ENCODE results near the gene MGAM2. TPM values are rescaled to one million over a fixed set of nuclear protein-coding genes. Genes with fewer than 3 reads are reported as not detected.

The MGAM2 gene
- total RNA-seq: not detected in 2 replicates

DNA sequence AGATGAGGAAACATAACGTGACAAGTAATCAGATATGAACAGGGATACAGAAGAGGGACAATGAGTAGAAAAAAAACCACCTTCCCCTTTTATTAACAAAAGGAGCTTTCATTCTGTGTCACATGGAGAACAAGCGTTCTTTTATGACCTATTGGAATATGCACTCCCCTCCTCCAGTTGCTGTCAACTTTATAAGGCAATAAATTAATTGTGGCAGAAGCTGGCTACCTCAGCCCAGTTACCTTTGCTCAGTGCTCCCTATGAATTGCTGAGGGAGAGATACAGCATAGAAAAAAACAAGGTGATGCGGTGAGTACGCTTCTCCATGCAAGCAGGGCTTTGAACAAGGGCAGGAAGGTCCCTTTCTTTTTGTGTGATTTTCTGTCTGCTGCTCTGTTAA lies at the start of gene MGAM2:
MGAM2 (plus strand) TSS at position 220 of the 400 bp plus-strand sequence. CDS start 5,156 bp downstream, outside the sequence.
- DNase-seq (no peak), ATAC-seq (ENCODE audit: low read depth) (no peak)
- no peaks in the 10 kb centered on the region for H3K4me1 Mint-ChIP-seq
- TF ChIP-seq, protein P1, sequence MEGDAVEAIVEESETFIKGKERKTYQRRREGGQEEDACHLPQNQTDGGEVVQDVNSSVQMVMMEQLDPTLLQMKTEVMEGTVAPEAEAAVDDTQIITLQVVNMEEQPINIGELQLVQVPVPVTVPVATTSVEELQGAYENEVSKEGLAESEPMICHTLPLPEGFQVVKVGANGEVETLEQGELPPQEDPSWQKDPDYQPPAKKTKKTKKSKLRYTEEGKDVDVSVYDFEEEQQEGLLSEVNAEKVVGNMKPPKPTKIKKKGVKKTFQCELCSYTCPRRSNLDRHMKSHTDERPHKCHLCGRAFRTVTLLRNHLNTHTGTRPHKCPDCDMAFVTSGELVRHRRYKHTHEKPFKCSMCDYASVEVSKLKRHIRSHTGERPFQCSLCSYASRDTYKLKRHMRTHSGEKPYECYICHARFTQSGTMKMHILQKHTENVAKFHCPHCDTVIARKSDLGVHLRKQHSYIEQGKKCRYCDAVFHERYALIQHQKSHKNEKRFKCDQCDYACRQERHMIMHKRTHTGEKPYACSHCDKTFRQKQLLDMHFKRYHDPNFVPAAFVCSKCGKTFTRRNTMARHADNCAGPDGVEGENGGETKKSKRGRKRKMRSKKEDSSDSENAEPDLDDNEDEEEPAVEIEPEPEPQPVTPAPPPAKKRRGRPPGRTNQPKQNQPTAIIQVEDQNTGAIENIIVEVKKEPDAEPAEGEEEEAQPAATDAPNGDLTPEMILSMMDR (IDR thresholded peaks at IDR 0.05): no peak
- POLR2A ChIA-PET: no interaction called here
- H3K27me3 Mint-ChIP-seq: no peaks in the 10 kb centered on the region
- H3K36me3 Mint-ChIP-seq (ENCODE audit: low read depth): no peaks in the 10 kb centered on the region
- H3K4me3 Mint-ChIP-seq: no peak within 1 kb of the TSS
- H3K9me3 Mint-ChIP-seq: no peaks in the 10 kb centered on the region
- no peak within 1 kb of the TSS for H3K27ac Mint-ChIP-seq
- intact Hi-C loops (cut with micrococcal nuclease): no loop called here
- CTCF ChIA-PET: no interaction called here

DNA sequence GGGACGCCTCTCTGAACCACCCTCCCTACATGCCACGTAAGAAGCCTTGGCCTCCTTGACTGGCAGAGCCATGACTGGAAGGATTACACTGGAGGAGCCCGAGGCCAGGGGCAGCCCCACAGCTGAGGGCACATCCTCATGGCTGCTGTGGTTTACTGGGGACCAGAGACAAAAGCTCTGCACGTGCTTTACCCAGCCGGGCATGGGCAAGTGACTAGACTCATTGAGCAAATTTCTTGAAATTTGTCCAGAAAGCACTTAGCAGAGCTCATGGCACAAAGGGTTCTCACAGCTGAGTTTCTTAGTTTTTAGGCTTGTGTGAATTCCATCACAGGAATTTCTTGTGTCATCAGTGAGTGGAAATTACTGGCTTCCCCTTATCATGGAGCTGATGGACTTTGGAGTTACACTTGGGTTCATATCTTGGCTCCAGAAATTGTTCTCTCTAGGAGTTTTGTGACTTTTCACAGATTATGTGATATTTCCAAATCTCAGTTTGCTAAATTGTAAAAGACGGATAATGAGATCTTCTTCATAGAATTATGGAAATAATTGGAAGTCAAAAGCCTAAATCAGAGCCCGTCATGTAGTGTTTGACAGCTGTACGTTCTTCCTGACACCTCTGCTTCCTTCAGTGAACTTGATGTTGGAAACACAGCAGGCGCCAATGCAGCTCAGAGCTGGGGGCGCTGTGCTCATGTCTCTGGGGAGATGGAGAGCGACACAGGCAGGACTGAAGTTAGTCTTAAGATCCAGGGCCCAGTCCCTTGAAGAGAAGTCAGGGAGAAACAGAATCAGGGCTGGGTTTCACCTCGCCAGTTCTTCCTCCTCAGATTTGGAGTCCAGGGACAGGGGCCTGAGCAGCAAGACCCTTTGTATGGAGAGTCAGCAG lies 47.7 kb upstream of the MGAM2 start:
- CTCF ChIA-PET: no interaction called here
- Mint-ChIP-seq H3K4me1 (no peaks in the 10 kb centered on the region), H3K36me3 (ENCODE audit: low read depth) (no peaks in the 10 kb centered on the region), H3K27me3 (peaks cover 1% of the 10 kb centered on the region), H3K4me3 (no peak overlapping the region), H3K9me3 (no peaks in the 10 kb centered on the region), H3K27ac (no peak overlapping the region)
- DNase-seq (no peak), ATAC-seq (ENCODE audit: low read depth) (no peak)
- TF ChIP-seq, protein P1 (IDR thresholded peaks at IDR 0.05): no peak
- intact Hi-C loops (cut with micrococcal nuclease): no loop called here
- POLR2A ChIA-PET: no interaction called here

DNA sequence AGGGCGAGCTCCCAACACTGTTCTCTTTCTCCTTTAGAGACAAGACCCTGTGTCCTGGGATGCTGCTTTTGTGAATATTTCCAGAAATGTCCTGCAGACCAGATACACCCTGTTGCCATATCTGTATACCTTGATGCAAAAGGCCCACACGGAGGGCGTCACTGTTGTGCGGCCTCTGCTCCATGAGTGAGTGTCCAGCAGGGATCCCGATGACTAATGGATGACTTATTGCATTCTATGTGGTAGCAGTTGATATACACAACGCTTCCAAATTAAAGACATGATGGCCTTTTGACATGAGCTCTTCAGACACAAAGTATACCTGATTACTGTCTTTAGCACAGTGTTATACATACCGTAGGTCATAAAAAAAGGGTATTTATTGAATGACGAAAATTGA lies 45.0 kb upstream of the MGAM2 start:
- POLR2A ChIA-PET: no interaction called here
- no peak for ATAC-seq (ENCODE audit: low read depth)

DNA sequence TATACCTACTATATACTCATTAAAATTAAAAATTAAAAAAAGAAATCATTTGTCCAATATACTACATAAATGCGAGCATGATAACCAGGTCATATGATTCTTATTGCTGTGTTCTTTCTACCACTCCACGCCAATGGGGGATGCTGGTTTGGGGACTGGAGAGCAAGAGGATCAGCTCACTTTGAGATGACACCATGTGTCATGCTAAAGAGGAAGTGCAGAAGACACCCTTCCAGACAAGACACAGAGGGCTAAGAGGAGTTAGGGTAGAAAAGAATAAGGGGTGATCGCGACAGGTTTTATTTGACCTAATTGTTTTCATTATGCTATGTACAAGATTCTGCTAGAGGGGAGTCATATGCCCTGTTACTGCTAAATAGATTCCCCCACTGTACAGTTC lies 33.8 kb upstream of the MGAM2 start:
- Mint-ChIP-seq H3K9me3 (no peaks in the 10 kb centered on the region), H3K4me3 (no peak overlapping the region), H3K27me3 (peaks cover 4% of the 10 kb centered on the region), H3K27ac (no peak overlapping the region), H3K36me3 (ENCODE audit: low read depth) (no peaks in the 10 kb centered on the region), H3K4me1 (no peaks in the 10 kb centered on the region)
- TF ChIP-seq, protein P1 (IDR thresholded peaks at IDR 0.05): no peak
- ATAC-seq (ENCODE audit: low read depth) (no peak), DNase-seq (no peak)
- intact Hi-C loops (cut with micrococcal nuclease): no loop called here
- ChIA-PET POLR2A (no interaction called here), CTCF (no interaction called here)

More for the DNA sequence above, 45.0 kb upstream of the MGAM2 start:
- CTCF ChIA-PET: no interaction called here
- no peaks in the 10 kb centered on the region for H3K27me3 Mint-ChIP-seq
- TF ChIP-seq, protein P1 (IDR thresholded peaks at IDR 0.05): no peak
- no peak for DNase-seq
- H3K9me3 Mint-ChIP-seq: no peaks in the 10 kb centered on the region
- H3K4me1 Mint-ChIP-seq: no peaks in the 10 kb centered on the region
- no peak overlapping the region for H3K4me3 Mint-ChIP-seq
- H3K36me3 Mint-ChIP-seq (ENCODE audit: low read depth): no peaks in the 10 kb centered on the region
- intact Hi-C loops (cut with micrococcal nuclease): no loop called here
- H3K27ac Mint-ChIP-seq: no peak overlapping the region

DNA sequence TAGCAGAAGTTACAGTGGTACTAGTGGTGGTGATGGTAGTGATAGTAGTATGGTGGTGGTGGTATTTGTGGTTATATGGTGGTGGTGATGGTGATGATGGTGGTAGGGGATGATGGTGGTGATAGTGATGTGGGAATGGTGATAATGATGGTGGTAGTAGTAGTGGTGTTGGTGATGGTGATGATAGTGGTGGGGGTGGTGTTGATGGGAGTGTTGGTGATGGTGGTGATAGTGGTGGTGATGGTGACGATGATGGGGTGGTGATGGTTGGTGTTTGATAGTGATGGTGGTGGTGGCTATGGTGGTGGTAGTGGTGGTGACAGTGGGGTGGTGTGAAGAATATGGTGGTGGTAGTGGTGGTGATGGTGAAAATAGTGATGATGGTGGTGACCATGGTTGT lies 27.9 kb upstream of the MGAM2 start:
- TF ChIP-seq, protein P1 (IDR thresholded peaks at IDR 0.05): no peak
- Mint-ChIP-seq H3K4me1 (no peaks in the 10 kb centered on the region), H3K27ac (no peak overlapping the region), H3K27me3 (no peaks in the 10 kb centered on the region), H3K36me3 (ENCODE audit: low read depth) (no peaks in the 10 kb centered on the region), H3K9me3 (no peaks in the 10 kb centered on the region), H3K4me3 (no peak overlapping the region)
- no peak for DNase-seq
- ChIA-PET CTCF (no interaction called here), POLR2A (no interaction called here)
- no peak for ATAC-seq (ENCODE audit: low read depth)
- intact Hi-C loops (cut with micrococcal nuclease): no loop called here

Data from activated B cell treated with CpG ODN at 0.5 μM for 24 hours (primary cell).